ENCODE data around the gene PLXNA4.
"Not testable (repeated sequence)": the region's sequence is repeated elsewhere in the genome, so short reads cannot be mapped to it uniquely, and the experiment has no call there.

Gene PLXNA4

GRCh38 chr7:132189881-132190280, 386.4 kb downstream of the PLXNA4 start:
- DNase-seq, result no peak

- no peak for DNase-seq
These were observed 388.1 kb downstream of the PLXNA4 start for GRCh38 chr7:132187869-132188789.

- DNase-seq, result no peak
These were observed 388.9 kb downstream of the PLXNA4 start for GRCh38 chr7:132187391-132187790.

- DNase-seq, result no peak
These were observed 391.1 kb downstream of the PLXNA4 start for GRCh38 chr7:132185150-132185549.

- no peak for DNase-seq
These were observed 392.4 kb downstream of the PLXNA4 start for GRCh38 chr7:132183781-132184380.

GRCh38 chr7:132182992-132183391, 393.3 kb downstream of the PLXNA4 start:
- DNase-seq, result no peak

- DNase-seq, result no peak
These were observed 394.2 kb downstream of the PLXNA4 start for GRCh38 chr7:132181946-132182685.

GRCh38 chr7:132181371-132181770, 394.9 kb downstream of the PLXNA4 start:
- DNase-seq, result no peak

- DNase-seq, result no peak
These were observed 395.8 kb downstream of the PLXNA4 start for GRCh38 chr7:132180481-132180880.

GRCh38 chr7:132179681-132180080, 396.6 kb downstream of the PLXNA4 start:
- no peak for DNase-seq

- no peak for DNase-seq
These were observed 397.2 kb downstream of the PLXNA4 start for GRCh38 chr7:132179080-132179430.

- not testable (repeated sequence) for DNase-seq
These were observed 397.7 kb downstream of the PLXNA4 start for GRCh38 chr7:132178402-132179079.

- DNase-seq, result no peak
These were observed 398.4 kb downstream of the PLXNA4 start for GRCh38 chr7:132177708-132178401.

- DNase-seq, result no peak
These were observed 399.6 kb downstream of the PLXNA4 start for GRCh38 chr7:132176719-132177118.

GRCh38 chr7:132171130-132171576, 405.1 kb downstream of the PLXNA4 start:
- DNase-seq, result no peak

GRCh38 chr7:132169730-132170129, 406.5 kb downstream of the PLXNA4 start:
- no peak for DNase-seq

GRCh38 chr7:132168239-132168638, 408.0 kb downstream of the PLXNA4 start:
- no peak for DNase-seq

- not testable (repeated sequence) for DNase-seq
These were observed 410.6 kb downstream of the PLXNA4 start for GRCh38 chr7:132165695-132166094.

GRCh38 chr7:132164558-132165125, 411.6 kb downstream of the PLXNA4 start:
- no peak for DNase-seq

GRCh38 chr7:132162556-132163144, 413.6 kb downstream of the PLXNA4 start:
- no peak for DNase-seq

GRCh38 chr7:132161976-132162375, 414.3 kb downstream of the PLXNA4 start:
- DNase-seq, result no peak

- DNase-seq, result no peak
These were observed 414.7 kb downstream of the PLXNA4 start for GRCh38 chr7:132161533-132161915.
